ENCODE results near the gene KCTD1. TPM values are rescaled to one million over a fixed set of nuclear protein-coding genes. Genes with fewer than 3 reads are reported as not detected.
A peak's percentile ranks its signal among the peaks of the same experiment; 100 is the strongest.

The KCTD1 gene
- 10 to 100 TPM; 12.3 to 15.6 TPM for total RNA-seq
- long read RNA-seq, transcript KCTD1-202 (5 exons, 2,103 nt), result major isoform, 11 of 14 reads
- long read RNA-seq, partial matches to known transcripts, result 1 of 14 reads
- long read RNA-seq, other reads (novel, unspliced or antisense), result 1 of 14 reads

- peak; percentile 87 for DNase-seq
- intact Hi-C loops (cut with DNase I, micrococcal nuclease), result loop anchor here in 1 of 2 donors (10.0 kb wide), 1 partner anchor 106 kb away; no protein-coding TSS in a partner anchor
Measured at GRCh38 chr18:26548415-26549262, at the start of gene KCTD1. Gene KCTD1, minus strand, starts transcription at chr18:26548553. Its CDS starts 17 bp downstream, at chr18:26548536.

GRCh38 chr18:26593365-26594320 is 45.3 kb upstream of the KCTD1 start:
- ATAC-seq, result no peak
- intact Hi-C loops (cut with DNase I, micrococcal nuclease), result no loop called here

More at GRCh38 chr18:26548415-26549262, at the start of gene KCTD1:
- ATAC-seq, result peak; percentile 78

GRCh38 chr18:26584745-26585144 is 36.4 kb upstream of the KCTD1 start:
- intact Hi-C loops (cut with DNase I, micrococcal nuclease), result no loop called here
- ATAC-seq (no peak), DNase-seq (no peak)

More at GRCh38 chr18:26593365-26594320, 45.3 kb upstream of the KCTD1 start:
- DNase-seq, result no peak

GRCh38 chr18:26579941-26580618 is 31.7 kb upstream of the KCTD1 start:
- ATAC-seq, result peak; percentile 81
- peak; percentile 9 to 30 for DNase-seq
- intact Hi-C loops (cut with DNase I, micrococcal nuclease), result no loop called here

- peak; percentile 55 for ATAC-seq
- DNase-seq, result no peak
- intact Hi-C loops (cut with DNase I, micrococcal nuclease), result no loop called here
Measured at GRCh38 chr18:26575865-26576217, 27.5 kb upstream of the KCTD1 start.

GRCh38 chr18:26574958-26575864 is 26.9 kb upstream of the KCTD1 start:
- intact Hi-C loops (cut with DNase I, micrococcal nuclease), result no loop called here
- DNase-seq (peak in 1 of 2 donors; percentile 39), ATAC-seq (peak; percentile 55)

GRCh38 chr18:26568926-26569665 is 20.7 kb upstream of the KCTD1 start:
- DNase-seq (no peak), ATAC-seq (no peak)
- intact Hi-C loops (cut with DNase I, micrococcal nuclease), result no loop called here

GRCh38 chr18:26568513-26568912 is 20.2 kb upstream of the KCTD1 start:
- intact Hi-C loops (cut with DNase I, micrococcal nuclease), result no loop called here
- peak; percentile 86 for ATAC-seq
- DNase-seq, result no peak

- DNase-seq, result no peak
- intact Hi-C loops (cut with DNase I, micrococcal nuclease), result no loop called here
- ATAC-seq, result no peak
Measured at GRCh38 chr18:26566874-26567555, 18.7 kb upstream of the KCTD1 start.

- DNase-seq (no peak), ATAC-seq (no peak)
- intact Hi-C loops (cut with DNase I, micrococcal nuclease), result no loop called here
Measured at GRCh38 chr18:26565514-26565913, 17.2 kb upstream of the KCTD1 start.

GRCh38 chr18:26563024-26563423 is 14.7 kb upstream of the KCTD1 start:
- ATAC-seq, result no peak
- intact Hi-C loops (cut with DNase I, micrococcal nuclease), result no loop called here
- no peak for DNase-seq

- DNase-seq, result no peak
- intact Hi-C loops (cut with DNase I, micrococcal nuclease), result no loop called here
- no peak for ATAC-seq
Measured at GRCh38 chr18:26562568-26562967, 14.2 kb upstream of the KCTD1 start.

- DNase-seq, result no peak
- intact Hi-C loops (cut with DNase I, micrococcal nuclease), result no loop called here
- ATAC-seq, result no peak
Measured at GRCh38 chr18:26561769-26562168, 13.4 kb upstream of the KCTD1 start.

- DNase-seq (no peak), ATAC-seq (no peak)
- intact Hi-C loops (cut with DNase I, micrococcal nuclease), result no loop called here
Measured at GRCh38 chr18:26556573-26556972, 8.2 kb upstream of the KCTD1 start.

- intact Hi-C loops (cut with DNase I, micrococcal nuclease), result no loop called here
- ATAC-seq, result no peak
- DNase-seq, result no peak
Measured at GRCh38 chr18:26555804-26556553, 7.6 kb upstream of the KCTD1 start.

GRCh38 chr18:26553943-26554342 is 5.6 kb upstream of the KCTD1 start:
- intact Hi-C loops (cut with DNase I, micrococcal nuclease), result no loop called here
- no peak for ATAC-seq

More at GRCh38 chr18:26553943-26554342, 5.6 kb upstream of the KCTD1 start:
- DNase-seq, result no peak

Measured in left colon (tissue), 2 donors.